Activated CD4-positive, alpha-beta T cell treated with anti-CD3 and anti-CD28 coated beads for 48 hours (primary cell): ENCODE measurements around the gene PTX4.

ENCODE experiments used
- DNase-seq: peaks from one replicate; pipeline ENCODE4 v3.0.0-alpha.2; 2020

PTX4 gene

DNA sequence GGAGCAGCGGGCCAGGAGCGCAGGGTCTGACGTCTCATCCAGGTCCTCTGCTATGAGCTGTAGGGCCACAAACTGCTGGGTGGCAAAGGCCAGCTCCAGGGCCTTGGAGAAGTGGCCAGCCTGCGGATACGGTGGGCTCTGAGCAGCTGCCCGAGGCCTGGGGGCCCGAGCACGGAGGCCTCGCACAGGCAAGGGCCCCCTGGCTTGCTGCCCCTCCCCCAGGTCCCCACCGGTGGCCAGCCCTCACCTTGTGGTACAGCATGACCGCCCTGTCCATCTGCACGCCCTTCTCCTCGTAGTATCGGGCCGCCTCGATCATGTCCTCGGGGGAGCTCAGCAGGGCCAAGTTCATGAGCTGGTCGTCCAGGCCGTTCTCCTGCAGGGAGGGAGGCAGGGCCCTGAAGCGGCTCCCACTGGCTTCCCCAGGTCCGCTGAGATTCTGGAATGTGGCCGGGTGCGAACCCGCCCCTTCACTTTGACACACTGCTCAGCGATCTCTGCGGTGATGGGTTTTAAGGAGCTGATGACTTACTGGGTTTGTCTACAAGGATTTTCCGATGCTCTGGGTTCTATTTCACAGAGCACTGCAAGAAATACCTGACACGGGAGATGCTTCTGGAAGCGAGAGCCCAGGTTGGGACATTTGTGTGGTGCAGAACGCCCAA lies 35.0 kb upstream of the PTX4 start:
- no peak for DNase-seq

DNA sequence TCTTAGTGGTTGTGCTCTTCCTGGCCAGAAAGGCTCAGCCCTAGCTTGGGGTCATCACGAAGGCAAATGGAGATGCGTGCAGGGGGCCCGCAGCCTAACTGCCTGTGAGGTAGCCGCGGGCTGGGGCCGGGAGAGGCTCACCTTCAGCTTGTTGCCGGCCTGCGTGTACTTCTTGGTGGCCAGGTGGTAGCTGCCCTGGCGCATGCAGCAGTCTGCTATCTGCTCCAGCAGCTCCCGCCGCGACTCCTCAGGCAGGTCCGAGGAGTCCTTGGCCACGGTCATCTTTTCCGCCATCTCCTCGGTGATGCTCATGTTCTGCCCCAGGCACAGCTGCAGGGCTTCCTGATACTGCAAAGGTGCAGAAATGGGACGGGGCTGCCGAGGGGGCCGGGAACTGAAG lies 31.7 kb upstream of the PTX4 start:
- no peak for DNase-seq

GRCh38 chr16:1519831-1520230 lies 31.1 kb upstream of the PTX4 start:
- DNase-seq = no peak

GRCh38 chr16:1518626-1519135 lies 29.9 kb upstream of the PTX4 start:
- DNase-seq = no peak

- DNase-seq = no peak
Measured at GRCh38 chr16:1514507-1514906, 25.8 kb upstream of the PTX4 start.

GRCh38 chr16:1512774-1513173 lies 24.0 kb upstream of the PTX4 start:
- DNase-seq = no peak

- DNase-seq = no peak
Measured at GRCh38 chr16:1511662-1512569, 23.2 kb upstream of the PTX4 start.

DNA sequence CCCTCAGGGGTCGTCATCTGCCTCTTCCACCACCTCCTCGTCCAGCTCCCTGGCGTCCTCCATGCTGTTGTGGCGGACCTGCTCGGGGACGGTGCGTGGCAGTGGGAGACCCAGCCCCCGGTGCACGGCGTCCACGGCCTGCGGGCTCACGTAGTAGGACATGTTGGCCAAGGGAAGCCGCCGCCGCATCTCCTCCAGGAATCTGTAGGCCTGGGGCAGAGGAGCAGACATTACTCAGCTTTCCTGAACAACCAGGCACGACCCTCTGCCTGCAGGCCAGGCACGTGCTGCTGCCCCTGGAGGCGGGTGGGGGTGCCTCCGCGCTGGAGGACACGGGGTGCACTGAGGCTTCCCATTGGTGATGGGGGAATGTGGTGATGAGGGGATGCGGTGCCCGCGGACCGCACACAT lies 22.2 kb upstream of the PTX4 start:
- DNase-seq = no peak

DNA sequence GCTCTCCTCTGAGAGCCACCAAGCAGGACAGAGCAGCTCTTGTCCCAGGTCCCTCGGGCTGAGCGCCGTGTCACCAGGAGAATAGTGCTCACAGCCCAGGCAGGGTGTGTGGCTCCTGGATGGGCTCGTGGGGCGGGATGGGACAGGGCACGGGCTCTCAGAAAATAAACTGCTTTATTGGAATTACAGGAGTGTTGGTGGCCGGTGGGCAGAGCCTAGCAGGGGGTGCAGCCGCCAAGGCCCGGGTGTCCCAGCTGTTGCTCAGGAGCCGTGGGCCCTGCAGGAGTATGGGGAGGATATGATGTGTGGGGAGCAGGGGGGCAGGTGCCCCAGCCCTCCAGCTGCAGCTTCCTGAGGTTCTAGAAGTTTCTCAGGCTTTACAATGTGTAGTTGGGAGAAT lies 21.5 kb upstream of the PTX4 start:
- DNase-seq = no peak

DNA sequence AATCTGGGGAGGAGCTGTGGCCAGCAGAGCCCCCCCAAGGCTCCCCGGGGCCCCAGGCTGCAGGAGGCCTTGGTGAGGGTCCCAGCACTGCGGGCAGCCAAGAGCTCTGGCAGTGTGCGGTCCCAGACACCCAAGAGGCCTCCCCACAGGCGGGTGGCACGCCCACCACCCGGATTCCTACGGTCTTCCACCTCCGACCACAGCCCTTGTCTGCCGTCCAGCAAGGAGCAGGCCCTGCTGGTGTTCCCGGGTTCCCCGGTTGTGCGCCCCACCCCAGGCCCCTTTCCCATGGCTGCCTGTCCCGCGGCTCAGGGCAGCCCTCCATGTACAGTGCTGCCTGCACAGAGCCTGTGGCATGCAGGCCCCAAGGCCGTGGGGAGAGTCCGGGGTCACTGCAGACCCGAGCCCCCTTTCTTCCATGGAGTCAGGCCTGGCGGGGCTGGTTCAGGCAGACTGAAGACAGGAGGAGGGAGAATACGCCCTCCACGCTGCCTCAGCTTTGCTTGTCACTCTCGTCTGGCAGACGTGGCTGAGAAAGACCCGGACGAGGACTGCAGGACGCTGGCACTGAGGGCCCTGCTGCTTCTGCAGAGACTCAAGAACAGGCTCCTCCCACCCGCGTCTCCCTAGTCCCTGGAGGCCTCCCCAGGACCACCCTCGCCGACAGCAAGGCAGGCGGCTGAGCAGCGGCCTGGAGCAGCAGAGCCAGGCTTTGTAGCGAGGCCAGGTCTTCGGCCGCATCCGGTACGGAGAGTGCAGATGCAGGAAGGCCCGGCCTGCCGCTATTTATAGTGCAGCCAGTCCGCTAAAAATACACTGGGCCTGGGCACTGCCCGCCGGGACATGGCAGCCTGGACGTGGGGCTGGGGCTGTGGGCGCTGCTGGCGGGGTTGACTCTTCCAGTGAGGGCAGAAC lies 20.8 kb upstream of the PTX4 start:
- no peak for DNase-seq

DNA sequence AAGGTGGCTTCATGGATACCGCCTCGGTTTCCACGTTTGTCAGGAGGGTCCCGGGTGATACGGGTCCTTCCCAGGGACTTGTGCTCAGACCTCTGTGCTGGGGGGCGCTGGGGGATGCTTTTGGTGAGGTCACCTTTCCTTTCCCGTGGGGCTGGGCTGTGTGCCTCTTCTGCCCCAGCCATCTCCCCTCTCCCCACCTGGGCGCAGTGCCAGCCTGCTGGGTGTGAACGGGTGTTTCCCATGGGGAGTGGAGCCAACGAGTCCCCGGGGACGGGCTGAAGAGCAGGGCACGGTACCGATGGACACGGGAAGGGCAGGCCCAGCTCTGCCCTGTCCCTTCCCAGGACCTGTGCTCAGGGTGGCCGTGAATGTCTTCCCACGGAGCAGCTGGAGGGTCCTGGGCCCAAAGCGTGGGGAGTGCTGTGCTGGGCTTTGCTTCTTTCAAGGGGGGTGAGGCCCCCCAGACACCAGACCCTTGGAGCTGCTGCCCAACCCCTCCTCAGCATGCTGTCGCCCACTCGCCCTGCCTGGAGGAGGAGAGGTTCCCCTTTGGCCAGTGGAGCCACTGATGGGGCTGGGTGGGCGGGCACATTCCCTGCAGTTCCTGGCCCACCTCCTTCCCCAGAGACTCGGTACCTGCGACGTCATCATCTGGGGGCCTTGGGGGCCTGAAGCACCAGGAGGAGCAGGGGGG lies 19.9 kb upstream of the PTX4 start:
- no peak for DNase-seq

DNA sequence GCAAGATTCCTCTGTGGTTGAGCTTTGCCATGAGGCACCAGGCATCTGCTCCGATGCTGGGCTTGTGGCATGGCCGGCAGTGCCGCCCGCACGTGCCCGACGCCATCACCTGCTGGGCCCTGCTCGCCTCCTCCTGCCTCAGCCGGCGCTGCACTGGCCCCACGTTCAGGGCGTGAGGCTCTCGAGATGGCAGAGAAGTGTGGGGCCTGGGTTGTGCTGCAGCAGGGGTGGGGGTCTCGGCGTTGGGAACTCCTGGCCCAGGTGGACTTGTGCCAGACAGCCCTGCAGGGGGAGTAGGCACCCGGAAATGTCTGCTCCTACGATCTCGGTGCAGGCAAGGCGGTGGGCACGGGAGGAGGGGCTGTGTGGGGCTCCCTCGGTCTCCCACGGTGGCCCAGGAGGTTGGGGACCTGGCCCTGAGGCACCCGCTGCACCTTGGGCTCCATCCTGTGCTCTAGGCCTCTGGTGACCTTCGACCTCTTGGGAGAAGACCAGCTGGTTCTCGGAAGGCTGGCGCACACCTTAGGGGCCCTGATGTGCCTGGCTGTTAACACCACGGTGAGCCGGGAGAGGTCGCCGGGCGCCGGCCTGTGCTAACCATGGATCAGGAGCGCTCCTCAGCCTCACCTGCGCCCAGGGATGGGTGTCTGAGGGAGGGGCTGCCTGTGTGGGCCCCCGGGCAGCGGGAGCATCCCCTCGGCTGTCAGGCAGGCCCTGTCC lies 17.9 kb upstream of the PTX4 start:
- DNase-seq = no peak

GRCh38 chr16:1505912-1506311 lies 17.2 kb upstream of the PTX4 start:
- no peak for DNase-seq

- DNase-seq = no peak
Measured at GRCh38 chr16:1505073-1505844, 16.5 kb upstream of the PTX4 start.

GRCh38 chr16:1503110-1503955 lies 14.6 kb upstream of the PTX4 start:
- no peak for DNase-seq

DNA sequence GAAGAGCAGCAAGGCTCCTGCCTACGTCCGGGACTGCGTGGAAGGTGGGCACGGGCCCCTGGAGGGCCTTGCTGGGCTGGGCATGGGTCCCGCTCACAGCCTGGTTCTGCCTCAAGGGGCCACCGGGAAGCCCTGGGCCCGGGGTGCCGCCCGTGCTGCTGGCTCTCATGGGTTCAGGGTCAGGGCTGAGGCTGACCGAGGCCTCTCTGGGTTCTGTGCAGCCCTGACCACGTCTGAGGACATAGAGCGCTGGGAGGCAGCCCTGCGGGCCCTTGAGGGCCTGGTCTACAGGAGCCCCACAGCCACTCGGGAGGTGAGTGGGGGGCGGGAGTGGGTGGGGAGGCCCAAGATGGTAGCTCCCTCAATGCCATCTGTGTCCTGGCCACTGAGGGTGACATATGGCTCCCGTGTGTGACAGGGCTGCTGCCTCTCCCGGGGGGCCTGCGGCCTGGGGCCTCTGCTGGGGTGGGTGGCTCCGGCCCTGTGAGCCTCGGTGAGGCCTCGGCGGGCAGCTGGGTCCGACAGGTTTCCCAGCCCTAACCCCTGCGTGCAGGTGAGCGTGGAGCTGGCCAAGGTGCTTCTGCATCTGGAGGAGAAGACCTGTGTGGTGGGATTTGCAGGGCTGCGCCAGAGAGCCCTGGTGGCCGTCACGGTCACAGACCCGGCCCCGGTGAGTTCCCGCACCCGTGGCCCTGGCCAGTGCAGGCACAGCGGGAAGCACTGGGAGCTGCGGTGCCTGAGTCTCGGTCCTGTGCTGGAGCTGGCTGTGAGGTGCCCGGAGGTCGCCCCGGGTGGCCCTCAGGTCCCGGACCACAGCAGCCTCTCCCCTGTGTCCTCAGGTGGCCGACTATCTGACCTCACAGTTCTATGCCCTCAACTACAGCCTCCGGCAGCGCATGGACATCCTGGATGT lies 13.6 kb upstream of the PTX4 start:
- no peak for DNase-seq

GRCh38 chr16:1501630-1502029 lies 12.9 kb upstream of the PTX4 start:
- no peak for DNase-seq

DNA sequence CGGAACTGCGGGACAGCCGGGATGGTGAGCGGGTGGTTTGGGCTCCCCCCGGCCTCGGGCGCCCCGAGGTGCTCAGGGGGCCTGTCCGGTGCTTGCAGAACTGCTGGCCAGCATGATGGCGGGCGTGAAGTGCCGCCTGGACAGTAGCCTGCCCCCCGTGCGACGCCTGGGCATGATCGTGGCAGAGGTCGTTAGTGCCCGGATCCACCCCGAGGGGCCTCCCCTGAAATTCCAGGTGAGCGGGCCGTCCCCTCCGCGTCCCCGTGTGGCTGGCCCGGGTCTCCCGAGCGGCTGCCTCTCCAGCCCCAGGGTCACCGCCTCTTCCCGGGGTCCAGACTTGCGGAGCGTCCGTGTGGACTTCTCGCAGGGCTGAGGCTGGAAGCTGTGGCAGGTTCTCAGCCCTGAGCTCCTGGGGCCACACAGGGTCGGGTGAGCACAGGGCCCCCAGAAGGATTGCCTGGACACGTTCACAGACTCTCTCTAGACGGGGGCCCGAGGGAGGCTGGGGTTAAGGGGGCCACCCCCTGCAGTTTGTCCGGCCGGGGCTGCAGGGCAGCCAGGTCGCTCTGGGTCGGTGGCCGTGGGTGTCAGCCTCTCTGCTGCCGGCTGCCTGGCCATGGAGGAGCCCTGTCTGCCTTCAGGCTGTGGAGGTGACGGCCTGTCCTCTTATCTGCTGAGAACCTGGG lies 11.9 kb upstream of the PTX4 start:
- DNase-seq = no peak
